Stimulated activated naive CD4-positive, alpha-beta T cell (primary cell): ENCODE results near the gene GEN1.
"Not testable (repeated sequence)": the region's sequence is repeated elsewhere in the genome, so short reads cannot be mapped to it uniquely, and the experiment has no call there.

Experiments
- DNase-seq, 6 experiments: peaks; one replicate each; lab custom pipeline; 2025; lab: John Stamatoyannopoulos, UW

Gene GEN1

DNA sequence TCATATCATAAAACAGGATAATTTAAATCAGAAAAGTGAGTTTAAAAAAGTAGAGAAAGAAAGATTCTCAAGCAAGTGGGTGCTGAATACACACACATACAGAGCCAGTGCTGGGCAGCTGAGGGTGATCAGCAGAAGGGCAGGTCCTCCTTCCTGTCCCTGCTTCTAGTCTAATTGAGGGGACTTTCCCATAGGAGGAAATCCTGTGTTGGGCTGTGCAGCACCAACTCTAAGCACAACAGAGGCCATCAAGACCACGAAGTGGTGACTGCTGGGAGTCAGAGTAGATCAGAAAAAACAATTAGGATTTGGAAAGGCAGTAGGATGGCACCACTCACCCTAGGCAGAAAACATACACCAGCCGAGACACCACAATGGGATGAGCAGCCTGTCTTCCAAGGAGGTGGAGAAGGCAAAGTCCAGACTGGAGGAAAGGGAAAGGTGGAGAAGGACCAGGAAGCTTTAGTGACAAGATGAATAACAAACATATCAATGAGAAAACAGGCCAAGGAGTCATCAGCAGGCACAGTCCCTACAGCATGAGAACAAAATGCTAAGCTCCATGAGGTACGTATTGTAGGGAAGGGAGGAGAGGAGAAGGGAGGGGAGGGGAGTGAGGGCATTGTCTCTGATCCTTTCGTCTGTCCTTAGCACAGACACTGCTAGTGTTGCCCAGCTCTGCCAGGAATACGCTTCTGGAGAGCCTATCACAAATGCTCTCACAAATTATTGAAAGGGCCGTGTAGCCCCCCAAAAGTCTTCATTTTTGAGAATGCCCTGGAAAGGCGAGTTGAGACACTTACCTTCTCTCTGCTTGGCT lies 45.6 kb downstream of the GEN1 start:
- no peak for DNase-seq

DNA sequence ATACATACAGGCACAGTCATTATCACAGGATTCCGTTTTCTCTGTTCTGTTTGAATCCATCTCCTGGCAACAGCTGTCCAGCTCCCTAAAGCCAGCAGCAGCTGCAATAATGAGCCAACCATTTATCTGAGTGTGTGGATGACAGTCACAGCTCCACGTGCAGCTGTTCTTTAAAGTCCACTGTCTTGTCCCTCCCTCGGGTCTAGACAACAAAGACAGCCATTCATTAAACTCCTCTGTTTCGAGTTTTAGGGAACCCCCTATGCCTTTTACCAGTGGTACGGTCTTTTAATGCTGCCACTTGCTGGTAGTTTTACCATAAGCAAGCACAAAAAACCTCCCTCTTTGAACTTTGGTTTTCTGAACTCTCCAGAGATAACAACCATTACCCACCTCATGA lies 46.3 kb downstream of the GEN1 start:
- DNase-seq: no peak

DNA sequence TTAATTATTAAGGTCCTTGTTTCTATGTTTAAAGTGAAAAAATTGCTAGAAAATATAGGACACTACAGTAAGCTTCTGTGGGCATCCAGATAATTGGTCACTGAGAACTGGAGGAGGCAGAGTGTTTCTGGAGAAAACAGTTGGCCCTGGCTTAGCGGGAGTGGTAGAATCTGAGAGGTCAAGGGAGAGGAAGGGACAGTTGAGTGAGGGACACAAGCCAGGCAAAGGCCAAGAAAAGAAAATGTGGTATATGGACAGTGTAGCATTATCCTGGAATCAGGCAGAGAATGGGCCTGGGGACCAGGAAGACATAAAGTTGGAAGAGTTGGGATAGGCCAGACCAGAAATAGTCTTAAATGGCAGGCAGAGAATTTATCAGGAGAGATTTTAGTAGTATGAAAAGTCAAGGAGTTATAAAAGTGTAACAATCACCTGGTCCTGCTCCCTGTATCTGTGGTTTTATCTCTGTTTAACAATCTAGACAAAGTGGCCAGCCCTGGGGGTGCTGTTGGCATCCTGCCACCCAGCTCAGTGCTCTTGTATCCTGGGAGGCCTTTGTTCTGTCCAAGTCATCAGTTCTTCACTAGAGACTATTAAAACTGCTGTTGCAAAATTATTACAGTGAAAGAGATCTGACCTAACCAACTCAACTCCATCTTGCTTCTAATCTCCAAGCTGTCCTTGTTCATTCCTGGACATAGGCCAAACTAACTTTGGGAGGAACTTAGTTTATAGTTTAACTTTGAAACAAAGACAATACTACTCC lies 46.9 kb downstream of the GEN1 start:
- no peak for DNase-seq

DNA sequence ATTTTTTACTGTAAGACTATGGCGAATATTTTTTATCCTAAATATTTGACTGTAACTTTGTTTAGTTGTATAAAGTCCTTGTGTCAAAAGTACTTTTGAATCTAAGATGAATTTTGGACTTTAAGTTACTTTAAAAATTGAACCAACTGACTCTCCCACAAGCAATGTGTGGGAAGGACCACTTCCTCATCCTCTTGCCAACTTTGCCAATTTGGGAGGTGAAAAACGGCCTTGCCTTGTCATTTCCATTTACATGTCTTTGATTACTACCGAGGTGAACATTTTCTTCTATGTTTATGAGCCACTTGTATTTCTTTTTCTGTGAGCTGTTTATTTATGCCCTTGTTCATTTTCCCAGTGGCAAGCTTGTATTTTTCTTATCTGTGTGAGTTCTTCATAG lies 49.6 kb downstream of the GEN1 start:
- DNase-seq: no peak

DNA sequence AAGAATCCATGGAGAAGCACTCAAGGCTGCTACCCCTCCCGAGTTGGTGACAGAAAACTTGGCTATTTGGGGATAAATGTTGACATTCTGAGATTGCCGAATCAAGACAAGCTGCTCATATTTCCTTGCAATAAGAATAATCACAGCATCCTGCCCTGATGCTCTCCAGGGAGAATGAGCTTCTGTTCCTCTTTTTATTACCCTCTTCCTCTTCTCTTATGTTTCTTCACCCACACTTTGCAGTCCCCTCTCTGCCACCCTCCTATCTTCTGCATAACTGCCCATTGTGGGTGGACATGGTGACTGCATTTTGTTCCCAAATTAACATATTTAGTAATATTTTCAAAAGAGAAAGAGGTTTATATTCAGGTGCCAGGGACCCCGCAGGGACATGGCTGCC lies 50.4 kb downstream of the GEN1 start:
- DNase-seq: no peak

DNA sequence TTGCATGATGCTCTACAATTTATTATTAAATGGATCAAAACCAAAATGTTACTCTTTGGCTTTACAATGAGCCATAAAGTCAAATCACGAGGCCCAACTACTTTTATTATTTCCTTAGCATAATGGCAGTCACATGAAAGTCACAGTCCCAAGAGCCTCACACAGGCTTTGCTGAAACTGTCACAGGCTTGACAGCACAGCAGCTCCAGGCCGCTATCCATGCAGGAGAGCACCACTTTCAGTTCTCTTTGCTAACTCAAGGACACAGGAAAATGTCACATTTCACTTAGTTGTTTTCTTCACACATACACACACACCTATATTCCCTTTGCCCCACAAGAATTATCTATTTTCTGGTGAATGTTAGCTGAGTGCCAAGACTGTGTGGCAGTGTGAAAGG lies 51.2 kb downstream of the GEN1 start:
- no peak for DNase-seq

DNA sequence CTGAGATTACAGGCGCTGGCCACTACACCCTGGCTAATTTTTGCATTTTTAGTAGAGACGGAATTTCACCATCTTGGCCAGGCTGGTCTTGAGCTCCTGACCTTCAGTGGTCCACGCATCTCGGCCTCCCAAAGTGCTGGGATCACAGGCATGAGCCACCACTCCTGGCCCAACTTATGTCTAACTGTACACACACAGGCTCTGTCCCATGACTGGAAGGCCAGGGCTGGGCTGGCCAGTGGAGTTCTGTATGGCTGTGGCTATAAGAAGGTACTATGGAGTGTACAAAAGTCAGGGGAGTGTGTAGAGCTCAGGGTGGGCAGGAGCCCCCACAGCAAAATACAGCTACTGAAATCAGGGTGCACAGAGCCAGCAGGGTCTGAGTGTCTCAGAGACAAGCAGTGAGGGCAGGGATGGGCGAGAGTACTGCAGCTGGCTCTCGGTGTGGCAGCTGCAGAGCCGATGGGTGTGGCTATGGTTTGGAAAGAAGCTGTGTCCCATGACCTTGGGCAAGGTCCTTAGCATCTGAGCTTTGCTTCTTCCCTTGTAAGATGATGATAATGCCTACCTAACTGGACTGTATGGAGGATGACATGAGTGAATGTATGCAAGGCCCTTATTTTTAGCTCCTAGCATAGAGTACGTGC lies 51.9 kb downstream of the GEN1 start:
- no peak for DNase-seq

DNA sequence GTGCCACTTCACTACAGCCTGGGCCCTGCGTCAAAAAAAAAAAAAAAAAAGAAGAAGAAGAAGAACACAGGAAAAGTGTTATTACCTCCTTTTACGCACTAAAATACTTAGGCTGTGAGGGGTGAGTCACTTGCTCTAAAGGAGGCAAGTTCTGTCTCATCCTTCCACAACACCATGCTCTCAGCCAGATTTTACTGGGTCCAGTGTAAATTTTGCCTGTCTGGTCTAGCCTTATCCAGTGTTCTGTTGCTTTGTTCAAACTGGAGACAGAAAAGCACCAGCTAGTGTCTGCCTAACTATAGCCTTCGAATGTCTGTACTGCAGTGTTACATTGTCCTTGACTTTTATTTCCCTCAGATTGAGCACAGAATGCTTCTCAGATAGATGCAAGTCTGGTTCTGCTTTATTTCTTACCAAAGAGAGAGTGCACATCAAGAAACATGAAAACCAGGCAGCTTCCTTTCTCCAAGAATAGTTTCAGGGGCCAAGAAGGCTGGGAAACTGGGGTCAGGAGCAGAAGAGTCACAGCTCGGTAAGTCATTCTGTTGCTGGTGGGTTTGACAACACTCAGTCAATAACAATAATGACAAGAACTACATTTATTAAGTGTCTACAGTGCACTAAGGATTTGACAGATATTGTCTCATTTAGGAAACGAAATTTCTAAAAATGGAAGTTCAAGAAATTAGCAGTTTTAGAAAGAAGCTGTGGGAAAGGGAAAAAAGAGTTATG lies 59.2 kb downstream of the GEN1 start:
- no peak for DNase-seq

DNA sequence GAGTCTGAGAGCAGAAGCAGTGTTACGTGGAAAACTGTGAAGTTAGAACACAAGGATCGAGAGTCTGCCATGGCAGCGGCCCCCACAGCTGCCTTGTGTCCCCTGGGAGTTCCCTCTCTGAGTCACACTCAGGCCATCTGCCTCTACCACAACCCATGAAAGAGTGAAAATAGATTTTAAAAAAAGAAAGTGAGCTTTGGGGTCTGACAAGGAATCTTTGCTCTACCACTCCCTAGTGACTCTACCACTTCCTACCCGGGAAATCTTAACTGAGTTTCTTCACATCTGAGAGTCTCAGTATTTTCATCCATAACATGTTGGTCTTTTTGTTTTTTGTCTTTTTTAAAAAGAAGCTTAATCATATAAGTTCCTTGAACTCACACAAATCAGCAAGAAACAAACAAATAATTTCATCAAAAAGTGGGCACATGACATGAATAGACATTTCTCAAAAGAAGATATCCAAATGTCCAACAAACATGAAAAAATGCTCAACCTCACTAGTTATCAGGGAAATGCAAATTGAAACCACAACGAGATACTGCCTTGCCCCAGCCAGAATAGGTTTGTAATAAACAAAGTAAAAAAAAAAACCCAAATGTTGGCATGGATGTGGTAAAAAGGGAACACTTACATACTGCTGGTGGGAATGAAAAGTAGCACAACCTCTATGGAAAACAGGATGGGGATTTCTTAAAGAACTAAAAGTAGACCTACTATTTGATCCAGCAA lies 60.0 kb downstream of the GEN1 start:
- no peak for DNase-seq

DNA sequence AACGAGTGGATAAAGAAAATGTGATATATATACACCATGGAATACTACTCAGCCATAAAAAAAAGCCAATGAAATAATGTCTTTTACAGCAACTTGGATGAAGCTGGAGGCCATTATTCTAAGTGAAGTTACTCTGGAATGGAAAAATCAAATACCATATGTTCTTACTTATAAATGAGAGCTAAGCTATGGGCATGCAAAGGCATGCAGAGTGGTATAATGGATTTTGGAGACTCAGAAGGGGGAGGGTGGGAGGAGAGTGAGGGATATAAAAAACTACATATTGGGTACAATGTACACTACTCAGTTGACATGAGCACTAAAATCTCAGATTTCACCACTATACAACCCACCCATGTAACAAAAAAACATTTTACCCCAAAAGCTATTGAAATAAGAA lies 60.7 kb downstream of the GEN1 start:
- no peak for DNase-seq

DNA sequence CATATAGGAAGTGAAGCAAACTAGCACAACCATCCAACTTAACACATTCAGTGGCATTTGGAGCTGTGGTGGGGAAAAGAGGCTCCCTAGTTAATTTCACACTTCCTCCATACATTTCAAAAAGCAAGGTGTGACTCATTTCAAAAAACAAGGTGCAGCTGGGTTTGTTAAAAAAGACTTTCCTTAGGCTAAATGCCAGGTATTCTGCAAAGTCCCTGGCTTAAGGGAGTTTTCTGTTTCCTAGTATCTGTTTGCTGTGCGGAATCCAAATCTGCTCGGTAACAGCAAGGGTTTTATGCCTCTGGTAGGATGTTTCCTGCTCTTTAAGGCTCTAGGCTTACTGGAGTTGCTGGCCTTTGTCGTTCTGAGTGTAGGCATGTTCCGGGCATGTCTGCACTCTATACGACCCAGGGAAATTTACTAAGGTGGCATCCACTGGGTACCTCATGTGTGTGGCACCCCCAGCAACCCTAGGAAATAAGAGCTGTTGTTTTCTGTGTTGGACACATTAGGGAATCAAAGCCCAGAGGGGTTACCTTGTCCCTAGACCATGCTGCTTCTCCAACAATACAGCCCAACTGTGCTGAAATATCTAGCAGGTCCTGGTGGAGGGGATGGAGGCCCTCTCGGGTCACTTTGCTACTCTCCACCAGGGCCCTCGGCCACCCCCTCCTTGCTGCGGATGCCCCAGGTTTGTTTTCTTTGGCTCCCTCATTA lies 61.7 kb downstream of the GEN1 start:
- DNase-seq: no peak

DNA sequence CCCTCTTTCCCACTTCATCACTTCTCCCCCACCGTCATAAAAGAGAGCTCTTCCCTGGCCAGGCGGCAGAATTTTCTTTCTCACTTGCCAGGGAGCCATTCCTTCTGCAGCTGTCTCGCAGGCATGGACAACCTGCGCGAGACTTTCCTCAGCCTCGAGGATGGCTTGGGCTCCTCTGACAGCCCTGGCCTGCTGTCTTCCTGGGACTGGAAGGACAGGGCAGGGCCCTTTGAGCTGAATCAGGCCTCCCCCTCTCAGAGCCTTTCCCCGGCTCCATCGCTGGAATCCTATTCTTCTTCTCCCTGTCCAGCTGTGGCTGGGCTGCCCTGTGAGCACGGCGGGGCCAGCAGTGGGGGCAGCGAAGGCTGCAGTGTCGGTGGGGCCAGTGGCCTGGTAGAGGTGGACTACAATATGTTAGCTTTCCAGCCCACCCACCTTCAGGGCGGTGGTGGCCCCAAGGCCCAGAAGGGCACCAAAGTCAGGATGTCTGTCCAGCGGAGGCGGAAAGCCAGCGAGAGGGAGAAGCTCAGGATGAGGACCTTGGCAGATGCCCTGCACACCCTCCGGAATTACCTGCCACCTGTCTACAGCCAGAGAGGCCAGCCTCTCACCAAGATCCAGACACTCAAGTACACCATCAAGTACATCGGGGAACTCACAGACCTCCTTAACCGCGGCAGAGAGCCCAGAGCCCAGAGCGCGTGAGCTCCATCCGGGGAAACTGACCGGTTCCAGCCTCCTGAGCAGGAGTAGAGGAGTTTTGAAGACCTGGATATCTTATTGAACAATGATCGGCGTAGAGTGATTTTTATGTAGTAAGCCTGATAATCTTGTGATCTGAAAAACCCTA lies 62.7 kb downstream of the GEN1 start, which contains the start of gene MSGN1:
TSS of gene MSGN1 (plus strand) at position 65 of the 850 bp plus-strand sequence. CDS start at position 124, 59 bp downstream.
- no peak for DNase-seq

DNA sequence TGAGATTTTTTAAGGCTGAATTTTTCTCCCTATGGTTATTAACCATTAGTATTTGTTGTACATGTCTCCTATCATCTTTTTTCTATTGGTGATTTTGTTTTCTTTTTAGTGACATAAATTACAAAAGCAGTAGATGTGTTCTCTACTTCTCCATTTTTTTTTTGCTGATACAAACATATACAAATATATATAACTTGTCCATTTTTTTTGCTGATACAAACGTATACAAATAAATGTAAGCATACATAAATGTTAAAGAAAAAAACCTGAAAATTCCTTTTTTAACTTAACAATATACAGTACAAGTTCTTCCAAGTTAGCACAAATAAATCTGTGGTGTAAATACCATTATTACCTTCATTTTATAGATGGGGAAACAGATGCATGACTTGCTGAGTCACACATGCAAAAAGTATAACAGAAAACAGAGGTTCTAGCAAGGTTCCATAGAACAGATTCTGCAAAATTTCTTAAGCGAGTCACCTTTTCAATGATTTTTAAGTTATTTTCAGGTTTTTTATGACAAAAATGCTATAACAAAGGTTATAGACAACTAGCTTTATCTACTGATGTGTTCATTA lies 64.4 kb downstream of the GEN1 start:
- DNase-seq: no peak

DNA sequence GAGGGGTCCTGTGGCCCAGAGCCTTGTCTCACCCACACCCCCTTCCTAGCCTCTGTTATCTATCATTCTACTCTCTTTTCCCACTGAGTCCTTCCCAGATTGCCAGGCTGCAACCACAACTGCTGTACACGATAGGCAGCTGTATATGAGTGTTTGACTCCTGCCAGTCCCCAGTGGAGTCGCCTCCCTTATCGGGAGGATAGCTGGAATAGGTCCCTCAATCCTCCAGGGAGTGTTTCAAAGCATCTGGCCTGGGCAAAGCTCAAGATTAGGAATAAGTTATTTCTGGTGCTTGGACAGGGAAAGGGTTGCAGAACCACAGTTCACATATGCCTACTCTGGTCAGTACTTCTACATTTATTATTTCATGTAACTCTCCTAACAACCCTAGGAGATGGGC lies 67.1 kb downstream of the GEN1 start:
- no peak for DNase-seq

DNA sequence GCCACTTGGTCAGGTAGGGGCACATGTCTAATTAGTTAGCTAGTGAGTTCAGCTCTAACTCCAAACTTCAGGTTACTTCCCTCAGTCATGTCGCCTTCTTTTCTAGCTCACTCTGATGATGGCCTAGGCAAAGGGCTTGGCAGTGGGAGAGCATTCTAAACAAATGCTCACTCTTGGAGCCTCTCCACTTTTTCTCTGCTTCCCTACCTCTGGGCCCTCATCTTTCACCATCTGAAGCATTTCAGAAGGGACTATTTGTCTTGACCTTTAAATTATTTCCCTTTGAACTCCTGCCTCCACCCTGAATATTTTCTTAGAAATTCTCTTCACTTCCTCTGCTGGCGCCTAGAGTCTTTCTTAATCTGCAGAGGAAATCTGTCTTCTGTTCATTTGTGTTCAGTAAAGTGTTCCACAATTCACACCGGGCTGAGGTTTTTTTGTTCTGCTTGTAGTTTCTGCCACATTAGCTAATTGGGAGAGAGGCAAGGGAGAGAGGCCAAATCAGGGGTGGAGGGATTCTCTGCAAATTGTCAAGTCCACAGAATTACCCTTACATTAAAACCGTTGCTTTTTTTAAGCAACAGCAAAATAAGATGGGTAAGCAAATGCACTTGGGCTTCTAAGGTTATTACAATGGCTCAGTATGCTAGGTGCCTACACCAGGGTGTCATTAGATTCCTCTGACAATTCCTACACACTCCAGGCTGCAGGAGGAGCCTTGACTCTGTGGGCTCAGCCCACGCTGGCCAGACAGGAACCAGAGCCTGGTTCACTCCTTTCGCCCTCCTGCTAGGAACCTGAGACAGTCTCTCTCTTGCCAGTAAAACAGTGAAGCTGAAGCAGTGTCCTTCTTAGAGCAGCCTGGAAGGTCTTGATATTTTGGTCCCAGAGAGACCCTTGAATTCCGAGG lies 67.9 kb downstream of the GEN1 start:
- DNase-seq: no peak

DNA sequence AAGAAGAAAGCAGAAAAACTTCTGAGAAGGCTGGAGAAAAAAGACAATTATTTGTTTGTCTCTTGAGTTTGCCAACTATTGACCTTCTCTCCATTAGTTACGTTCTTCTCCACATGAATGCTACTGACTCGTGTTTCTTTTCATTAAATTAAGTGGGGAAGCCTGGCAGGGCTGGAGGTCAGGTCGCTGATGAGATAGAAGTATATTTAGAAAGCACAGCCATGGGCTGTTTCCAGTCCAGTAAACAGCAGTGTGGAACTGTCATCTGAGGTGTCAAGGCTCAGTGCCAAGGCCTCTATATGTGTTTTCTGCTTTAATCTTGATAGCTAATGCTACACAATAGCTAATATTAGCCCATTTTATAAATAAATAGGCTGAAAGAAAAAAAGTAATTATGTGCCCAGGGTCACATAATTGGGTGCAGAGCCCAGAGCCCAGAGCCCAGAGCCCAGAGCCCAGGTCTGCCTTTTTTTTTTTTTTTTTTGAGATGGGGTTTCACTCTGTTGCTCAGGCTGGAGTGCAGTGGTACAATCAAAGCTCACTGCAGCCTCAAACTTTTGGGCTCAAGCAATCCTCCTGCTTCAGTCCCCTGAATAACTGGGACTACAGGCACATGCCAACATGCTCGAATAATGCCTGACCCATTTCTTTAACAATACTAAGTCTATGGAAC lies 68.6 kb downstream of the GEN1 start:
- DNase-seq: no peak

DNA sequence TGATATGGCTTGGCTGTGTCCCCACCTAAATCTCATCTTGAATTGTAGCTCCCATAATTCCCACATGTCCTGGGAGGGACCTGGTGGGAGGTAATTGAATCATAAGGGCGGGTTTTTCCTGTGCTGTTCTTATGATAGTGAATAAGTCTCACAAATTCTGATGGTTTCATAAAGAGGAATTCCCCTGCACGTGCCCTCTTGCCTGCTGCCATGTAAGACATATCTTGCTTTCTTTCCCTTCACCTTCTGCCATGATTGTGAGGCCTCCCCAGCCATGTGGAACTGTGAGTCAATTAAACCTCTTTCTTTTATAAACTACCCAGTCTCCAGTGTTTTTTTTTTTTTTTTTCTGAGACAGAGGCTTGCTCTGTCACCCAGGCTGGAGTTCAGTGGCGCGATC lies 69.7 kb downstream of the GEN1 start:
- not testable (repeated sequence) for DNase-seq

DNA sequence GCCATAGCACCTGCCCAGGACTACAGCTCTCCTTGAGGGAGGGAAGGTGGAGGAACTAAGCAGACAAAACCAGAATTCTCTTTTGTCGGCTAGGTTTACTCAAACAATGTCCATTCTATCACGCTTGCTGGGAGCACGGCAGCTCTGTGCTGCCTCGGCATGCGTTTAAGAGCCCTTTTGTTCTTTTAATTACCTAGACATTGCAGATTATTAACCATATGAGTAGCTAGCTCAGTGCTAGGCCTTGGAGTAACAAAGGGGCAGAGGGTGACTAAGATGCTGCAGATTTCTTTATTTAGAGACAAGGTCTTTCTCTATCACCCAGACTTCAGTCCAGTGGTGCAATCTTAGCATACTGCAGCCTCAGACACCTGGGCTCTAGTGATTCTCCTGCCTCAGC lies 73.4 kb downstream of the GEN1 start:
- no peak for DNase-seq
